HG03103 (cell line): Measurements from ENCODE around the gene LRRC8A.
"Not testable (repeated sequence)": the region's sequence is repeated elsewhere in the genome, so short reads cannot be mapped to it uniquely, and the experiment has no call there.

Source experiments
- ATAC-seq: cut with Tn5 transposase; IDR thresholded peaks from one replicate; pipeline ENCODE4 v1.9.1; 2021; ENCODE audit warnings: low read depth; ENCODE audit not compliant: unreplicated experiment

LRRC8A gene

DNA sequence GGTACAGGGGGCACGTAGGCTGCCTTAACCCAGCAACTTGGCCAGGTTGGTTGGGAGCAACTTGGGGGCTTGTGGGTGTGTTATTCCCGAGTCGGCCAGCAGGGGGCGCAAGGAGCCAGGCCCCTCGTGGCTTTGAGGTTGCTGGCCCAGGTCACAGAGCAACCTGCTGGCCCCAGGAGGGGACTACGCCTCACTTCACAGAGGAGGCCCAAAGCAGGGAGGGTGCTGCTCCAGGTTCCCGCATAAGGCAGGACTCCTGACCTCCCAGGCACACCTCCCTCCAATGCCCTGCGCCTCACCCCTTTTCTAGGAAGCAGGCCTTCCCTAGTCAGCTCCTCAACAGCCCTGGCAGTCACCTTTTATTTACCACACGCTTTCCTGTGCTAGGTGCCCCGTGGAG is 18.3 kb upstream of the LRRC8A start:
- ATAC-seq, result no peak

GRCh38 chr9:128870128-128870940 is 11.6 kb upstream of the LRRC8A start:
- no peak for ATAC-seq

- ATAC-seq, result not testable (repeated sequence)
These were observed 11.0 kb upstream of the LRRC8A start for GRCh38 chr9:128870941-128871265.

DNA sequence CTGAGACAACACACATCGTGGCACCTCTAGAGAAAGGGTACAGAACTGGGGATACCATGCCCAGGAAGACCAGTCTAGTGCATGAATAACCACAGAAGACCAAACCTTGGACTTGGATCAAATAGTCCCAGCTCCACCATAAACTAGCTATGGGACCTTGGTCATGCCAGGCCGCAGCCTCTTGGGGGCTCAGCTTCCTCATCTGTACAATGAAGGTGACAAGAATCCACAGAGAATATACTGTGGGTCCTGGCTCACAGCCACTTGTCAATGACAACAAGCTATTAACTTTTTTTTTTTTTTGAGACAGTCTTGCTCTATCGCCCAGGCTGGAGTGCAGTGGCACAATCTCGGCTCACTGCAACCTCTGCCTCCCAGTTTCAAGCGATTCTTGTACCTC is 4.1 kb upstream of the LRRC8A start:
- ATAC-seq, result no peak

DNA sequence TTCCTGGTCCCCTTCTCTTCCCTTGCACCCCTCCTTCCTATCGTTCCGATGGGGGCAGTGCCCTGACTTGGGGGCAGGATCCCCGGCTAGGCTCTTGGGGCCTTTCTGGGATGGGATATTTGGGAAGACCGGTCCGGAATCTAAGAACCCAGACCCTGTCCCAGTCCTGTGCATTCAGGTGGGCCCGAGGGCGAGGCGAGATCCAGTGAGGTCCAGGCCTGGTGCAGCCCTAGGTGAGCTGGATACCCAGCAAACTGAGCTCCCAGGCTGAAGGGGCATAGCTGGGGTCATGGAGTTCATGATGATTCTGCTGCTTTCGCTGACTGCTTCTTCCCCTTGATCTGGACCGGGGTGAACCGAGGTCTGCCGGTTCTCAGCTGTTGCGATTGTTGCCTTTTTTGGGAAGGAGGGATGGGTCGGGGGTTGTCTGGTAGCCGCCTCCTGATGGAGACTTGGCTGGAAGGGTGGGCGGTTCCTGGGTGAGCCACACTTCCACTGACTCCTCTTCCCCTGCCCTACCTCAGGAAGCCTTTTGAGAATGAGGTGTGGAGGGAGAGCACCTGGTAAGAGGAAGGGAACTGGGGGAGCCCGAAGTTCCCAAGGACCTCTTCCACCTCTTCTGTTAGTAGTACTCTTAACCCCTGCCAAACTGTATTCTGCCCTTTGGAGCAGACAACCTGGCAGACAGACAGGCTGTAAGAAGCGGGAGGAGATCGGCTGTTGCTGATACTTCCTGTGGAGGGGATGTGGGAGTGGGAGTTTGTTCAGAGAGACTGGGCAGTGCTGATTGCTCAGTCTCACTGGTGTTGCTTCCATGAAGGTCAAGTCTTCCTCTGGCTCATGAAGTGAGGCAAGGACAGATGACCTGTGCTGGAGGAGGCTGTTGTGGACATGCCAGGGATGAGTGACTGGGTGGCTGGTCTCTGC is 1.0 kb downstream of the LRRC8A start:
- ATAC-seq, result no peak

GRCh38 chr9:128884164-128884563 is 2.2 kb downstream of the LRRC8A start:
- no peak for ATAC-seq

DNA sequence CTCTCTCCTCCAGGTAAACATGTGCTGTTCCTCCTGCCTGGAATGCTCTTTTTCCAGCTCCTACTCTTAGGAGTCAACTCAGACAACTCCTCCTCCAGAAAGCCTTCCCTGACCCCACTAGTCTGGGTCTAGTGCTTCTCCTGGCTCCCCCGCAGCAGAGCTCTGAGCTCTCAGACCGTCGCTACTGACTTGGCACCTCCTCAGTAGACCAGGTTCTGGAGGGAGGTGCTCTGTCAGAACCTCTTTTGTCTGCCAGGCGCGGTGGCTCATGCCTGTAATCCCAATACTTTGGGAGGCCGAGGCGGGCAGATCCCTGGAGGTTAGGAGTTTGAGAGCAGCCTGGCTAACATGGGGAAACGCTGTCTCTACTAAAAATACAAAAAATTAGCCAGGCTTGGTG is 3.4 kb downstream of the LRRC8A start:
- ATAC-seq, result no peak

GRCh38 chr9:128885798-128886197 is 3.9 kb downstream of the LRRC8A start:
- ATAC-seq, result no peak

DNA sequence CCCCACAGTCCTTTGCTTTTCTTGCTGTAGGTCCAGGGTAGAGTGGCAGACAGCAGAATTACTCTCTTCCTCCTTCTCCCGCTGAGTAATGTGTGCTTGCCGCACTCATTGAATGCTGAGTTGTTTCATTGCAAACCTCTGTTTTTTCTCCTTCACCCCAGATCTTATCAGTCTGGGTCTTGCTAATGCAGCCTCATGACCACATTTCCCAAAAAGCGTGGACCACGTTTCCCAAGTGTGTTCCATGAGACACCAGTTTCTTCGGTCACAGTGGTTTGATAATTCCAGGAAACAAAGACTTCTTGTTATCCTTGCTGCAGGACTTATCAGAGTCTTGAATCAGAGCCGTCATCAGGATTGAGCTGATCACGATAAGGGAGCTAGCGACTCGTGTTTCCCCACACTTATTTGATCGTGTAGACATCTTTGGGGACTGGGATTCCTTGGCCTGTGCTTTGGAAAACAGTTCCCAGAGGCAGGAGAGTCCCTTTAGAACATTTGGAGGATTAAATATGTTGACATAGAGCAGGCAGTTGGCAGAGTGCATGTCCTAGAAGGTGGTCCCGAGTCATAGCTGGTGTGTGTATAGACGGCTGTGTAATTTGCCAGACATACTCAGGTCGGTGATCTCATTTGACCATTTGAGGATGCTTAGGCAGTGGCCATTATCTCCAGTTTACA is 4.4 kb downstream of the LRRC8A start:
- no peak for ATAC-seq

DNA sequence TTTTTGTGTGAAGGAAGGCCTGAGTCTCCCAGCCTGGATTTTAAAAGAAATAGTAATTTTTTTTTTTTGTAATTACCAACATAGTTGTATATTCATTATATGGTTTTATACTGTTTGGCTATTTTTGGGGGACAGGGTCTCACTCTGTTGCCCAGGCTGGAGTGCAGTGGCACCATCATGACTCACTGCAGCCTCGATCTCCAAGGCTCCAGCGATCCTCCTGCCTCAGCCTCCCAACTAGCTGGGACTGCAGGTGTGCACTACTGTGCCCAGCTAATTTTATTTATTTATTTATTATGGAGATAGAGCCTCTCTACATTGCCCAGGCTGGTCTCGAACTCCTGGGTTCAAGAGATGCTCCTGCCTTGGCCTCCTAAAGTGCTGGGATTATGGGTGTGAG is 5.1 kb downstream of the LRRC8A start:
- no peak for ATAC-seq

- ATAC-seq, result no peak
These were observed 6.0 kb downstream of the LRRC8A start for GRCh38 chr9:128887914-128888350.

DNA sequence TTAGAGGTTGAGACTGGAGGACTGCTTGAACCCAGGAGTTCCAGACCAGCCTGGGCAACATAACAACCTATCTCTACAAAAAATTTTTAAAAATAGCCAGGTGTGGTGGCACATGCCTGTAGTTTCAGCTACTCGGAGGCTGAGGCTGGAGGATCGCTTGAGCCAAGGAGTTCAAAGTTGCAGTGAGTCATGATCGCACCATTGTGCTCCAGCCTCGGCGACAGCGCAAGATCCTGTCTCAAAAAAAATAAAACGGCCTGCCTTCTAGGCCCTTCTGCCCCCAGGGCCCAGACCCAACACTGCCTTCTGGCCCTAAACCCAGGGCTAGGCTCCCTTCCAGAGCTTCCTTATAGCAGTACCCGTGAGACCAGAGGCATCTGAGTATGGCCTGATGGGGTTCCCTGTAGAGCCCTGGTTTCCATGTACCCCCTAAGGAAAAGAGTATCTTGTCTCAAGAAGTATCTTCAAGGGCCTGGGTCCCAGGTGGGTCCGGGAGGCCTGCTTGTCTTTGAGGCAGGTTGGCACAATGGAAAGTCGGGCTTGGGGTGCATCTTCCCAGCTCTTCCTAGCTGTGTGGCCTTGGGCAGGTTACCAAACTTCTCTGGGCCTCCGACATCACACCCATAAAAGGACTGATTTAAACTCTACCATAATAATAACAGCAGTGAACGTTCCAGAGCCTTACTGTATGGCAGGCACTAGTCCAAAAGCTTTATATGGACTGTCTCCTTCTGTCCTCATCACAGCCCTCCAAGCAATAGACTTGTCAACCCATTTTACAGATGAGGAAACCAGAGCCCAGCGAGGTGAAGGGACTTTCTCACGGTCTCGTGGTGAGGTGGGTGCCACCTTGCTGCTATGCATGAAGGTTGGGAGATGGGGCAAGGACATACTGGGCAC is 9.6 kb downstream of the LRRC8A start:
- ATAC-seq, result no peak

DNA sequence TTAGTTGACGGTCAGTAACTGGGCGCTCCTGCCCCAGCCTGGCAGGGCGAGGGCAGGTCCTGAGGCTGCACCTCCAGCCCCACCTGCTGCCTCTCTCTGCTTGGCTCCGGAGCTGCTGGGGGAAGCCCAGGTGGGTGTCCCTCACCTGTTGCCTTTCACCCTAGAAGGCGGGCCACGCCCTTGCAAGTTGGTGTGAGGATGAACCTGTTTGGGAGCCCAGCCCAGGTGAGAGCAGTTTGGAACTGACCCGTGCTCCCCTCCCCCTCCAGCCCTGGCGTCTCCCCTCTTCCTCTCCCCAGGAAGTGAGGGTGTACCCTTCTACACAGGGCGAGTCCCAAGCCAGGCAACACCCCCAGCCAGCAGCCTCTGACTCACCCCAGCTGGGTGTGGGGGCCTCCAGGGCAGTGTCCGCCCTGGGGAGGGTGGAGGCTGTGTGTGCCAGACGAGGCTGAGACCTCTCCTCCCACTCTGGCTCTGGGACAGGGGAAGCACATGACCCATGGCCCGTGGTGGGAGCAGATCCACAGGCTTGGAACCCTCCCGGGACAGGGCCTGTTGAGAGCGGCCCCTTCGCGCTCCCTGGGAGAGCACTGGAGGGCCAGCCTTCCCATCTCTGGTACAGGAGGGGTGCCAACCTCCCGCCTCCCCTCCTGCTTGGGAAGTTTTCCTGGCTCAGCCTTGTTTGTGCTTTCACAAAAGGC is 10.4 kb downstream of the LRRC8A start:
- ATAC-seq, result no peak

DNA sequence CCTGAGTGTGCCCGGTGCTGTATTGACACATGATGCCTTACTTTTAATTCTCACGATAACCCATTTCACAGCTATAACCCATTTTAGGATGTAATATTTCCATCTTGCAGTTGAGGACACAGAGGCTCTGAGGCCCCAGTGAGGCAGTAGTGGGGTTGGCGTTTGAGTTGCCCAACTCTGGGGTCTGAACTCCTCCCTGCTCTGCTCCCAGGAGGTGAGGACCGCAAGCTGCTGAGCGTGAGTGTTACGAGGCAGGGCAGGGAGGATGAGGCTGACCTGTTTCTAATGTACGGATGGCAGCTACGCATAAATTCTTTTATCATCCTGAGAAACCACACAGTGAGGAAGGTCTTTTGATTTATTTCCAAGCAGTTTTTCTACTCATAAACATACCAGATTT is 11.4 kb downstream of the LRRC8A start:
- ATAC-seq, result no peak

DNA sequence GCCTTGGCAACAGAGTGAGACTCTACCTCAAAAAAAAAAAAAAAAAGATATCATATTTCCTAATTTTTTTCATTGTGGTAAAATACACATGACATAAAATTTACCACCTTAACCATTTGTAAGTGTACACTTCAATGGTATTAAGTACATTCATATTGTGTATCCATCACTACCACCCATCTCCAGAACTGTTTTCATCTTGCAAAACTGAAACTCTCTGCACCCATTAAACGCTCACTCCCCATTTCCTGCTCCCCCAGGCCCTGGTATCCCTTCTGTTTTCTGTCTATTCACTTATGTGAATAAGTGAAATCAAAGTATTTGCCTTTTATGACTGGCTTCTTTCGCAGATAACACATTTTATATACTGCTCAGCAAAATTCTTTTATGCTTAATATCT is 12.8 kb downstream of the LRRC8A start:
- no peak for ATAC-seq

DNA sequence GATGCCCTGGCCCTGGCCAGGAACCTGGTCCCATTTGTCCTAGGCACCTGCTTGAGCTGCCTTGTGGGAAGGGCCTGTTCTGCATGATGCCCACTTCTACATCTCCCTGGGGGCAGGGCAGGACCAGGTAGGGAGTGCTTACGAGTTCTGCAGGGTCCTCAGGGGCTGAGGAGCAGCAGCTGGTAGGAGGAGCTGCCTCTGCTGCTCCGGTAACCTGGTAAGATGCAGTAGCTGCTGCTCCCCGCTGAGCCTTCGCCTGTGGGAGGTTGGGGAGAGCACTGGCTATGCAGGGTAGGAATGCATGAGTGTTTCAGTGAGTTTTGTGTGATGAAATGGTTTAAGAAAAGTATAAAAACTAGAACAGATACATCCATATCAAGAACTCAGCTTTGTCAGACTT is 13.6 kb downstream of the LRRC8A start:
- no peak for ATAC-seq

- ATAC-seq, result no peak
These were observed 16.4 kb downstream of the LRRC8A start for GRCh38 chr9:128898382-128898781.

- no peak for ATAC-seq
These were observed 17.1 kb downstream of the LRRC8A start for GRCh38 chr9:128898845-128899565.
